HepG2 (cell line): ENCODE data around the gene NELFCD. TPM values are rescaled to one million over a fixed set of nuclear protein-coding genes. Genes with fewer than 3 reads are reported as not detected.

ENCODE experiments used
- ATF1 ChIP-seq: IDR thresholded peaks from 2 replicates; pipeline ENCODE4 v1.6.1; 2016; ENCODE audit warnings: mild to moderate bottlenecking, control low read depth
- BRCA1 ChIP-seq: sonication (generic); formaldehyde crosslinking; IDR thresholded peaks from 2 replicates; pipeline ENCODE4 v1.4.0; 2020; ENCODE audit warnings: missing genetic modification reagents
- DNMT1 ChIP-seq: sonication (generic); formaldehyde crosslinking; IDR thresholded peaks from 2 replicates; pipeline ENCODE4 v1.5.1; 2020; ENCODE audit warnings: mild to moderate bottlenecking, missing genetic modification reagents
- HDAC6 ChIP-seq: fragments of 200-600 bp; sonication (generic); IDR thresholded peaks from 2 replicates; pipeline ENCODE4 v1.7.0; 2017; ENCODE audit warnings: mild to moderate bottlenecking, antibody characterized with exemption, low read length, low read depth
- KDM4B ChIP-seq: sonication (generic); formaldehyde crosslinking; IDR thresholded peaks from 2 replicates; pipeline ENCODE4 v1.4.0; 2020; ENCODE audit warnings: missing genetic modification reagents
- NR2F1 ChIP-seq, 2 experiments: fragments of 450-650 bp in 1 of 2; formaldehyde crosslinking in 1 of 2; IDR thresholded peaks; 2 replicates each; pipeline versions ENCODE4 v1.5.0 to v1.6.1; 2016 to 2020; ENCODE audit warnings: mild to moderate bottlenecking in 1 of 2, missing compliant biosample characterization in 1 of 2, missing genetic modification reagents in 1 of 2, moderate library complexity in 1 of 2
- NR2F6 ChIP-seq, 2 experiments: IDR thresholded peaks; 2 replicates each; pipeline ENCODE4 v1.6.1; 2016; ENCODE audit warnings: antibody characterized with exemption in 1 of 2, mild to moderate bottlenecking in 1 of 2
- RCOR2 ChIP-seq: IDR thresholded peaks from 2 replicates; pipeline ENCODE4 v1.6.1; 2016; ENCODE audit warnings: missing biosample characterization, missing genetic modification reagents
- SMC3 ChIP-seq: IDR thresholded peaks from 2 replicates; pipeline ENCODE4 v1.6.1; 2011; ENCODE audit warnings: low read length, improper control_type of control experiment
- ZNF790 ChIP-seq: sonication (generic); formaldehyde crosslinking; IDR thresholded peaks from 2 replicates; pipeline ENCODE4 v1.8.0; 2022; ENCODE audit warnings: missing genetic modification reagents, mild to moderate bottlenecking, borderline replicate concordance
- ZNF879 ChIP-seq: sonication (generic); formaldehyde crosslinking; IDR thresholded peaks from 2 replicates; pipeline ENCODE4 v1.8.1; 2023; ENCODE audit warnings: missing genetic modification reagents
- polyA plus RNA-seq, 8 experiments: library from polyadenylated mRNA; depleted of rRNA in 3 of 8; stranded (reverse) in 7 of 8; unstranded in 1 of 8; fragments of >200 nt; fragmentation: Illumina TruSeq in 4 of 8; extraction: Trizol in 4 of 8; gene quantifications; 2 replicates each; pipeline versions ENCODE4 v1.2.1 to v1.2.3, GENCODE V29; 2011 to 2016; ENCODE audit warnings: low read depth in 4 of 8, missing spikeins in 1 of 8, mixed read lengths in 1 of 8; ENCODE audit not compliant: insufficient read depth in 1 of 8
- total RNA-seq, 5 experiments: library from RNA; depleted of rRNA; stranded (reverse); fragments of >200 nt; fragmentation: Illumina TruSeq; extraction: Trizol; gene quantifications; 2 replicates each; pipeline ENCODE4 v1.2.3, GENCODE V29; 2016; ENCODE audit warnings: low read depth in 1 of 5
- TF ChIP-seq, protein P1 (sequence below): sonication (generic); formaldehyde crosslinking; IDR thresholded peaks from 2 replicates; pipeline ENCODE4 v1.8.0; 2022; ENCODE audit warnings: mild to moderate bottlenecking, missing genetic modification reagents, moderate library complexity
- TF ChIP-seq, protein P2 (sequence below): fragments of 450-650 bp; IDR thresholded peaks from 2 replicates; pipeline ENCODE4 v1.6.1; 2017
- TF ChIP-seq, protein P3 (sequence below): IDR thresholded peaks from 2 replicates; pipeline ENCODE4 v1.4.0; 2020; ENCODE audit warnings: mild to moderate bottlenecking, missing genetic modification reagents
- TF ChIP-seq, protein P4 (sequence below): IDR thresholded peaks from 2 replicates; pipeline ENCODE4 v1.6.1; 2012; ENCODE audit warnings: low read length, improper control_type of control experiment

The NELFCD gene
- total and polyA plus RNA-seq, 2 of the 13 experiments (the other 11 are each of a cell fraction or from before 2014, with no cell fraction given), result 159 to 203 TPM

DNA sequence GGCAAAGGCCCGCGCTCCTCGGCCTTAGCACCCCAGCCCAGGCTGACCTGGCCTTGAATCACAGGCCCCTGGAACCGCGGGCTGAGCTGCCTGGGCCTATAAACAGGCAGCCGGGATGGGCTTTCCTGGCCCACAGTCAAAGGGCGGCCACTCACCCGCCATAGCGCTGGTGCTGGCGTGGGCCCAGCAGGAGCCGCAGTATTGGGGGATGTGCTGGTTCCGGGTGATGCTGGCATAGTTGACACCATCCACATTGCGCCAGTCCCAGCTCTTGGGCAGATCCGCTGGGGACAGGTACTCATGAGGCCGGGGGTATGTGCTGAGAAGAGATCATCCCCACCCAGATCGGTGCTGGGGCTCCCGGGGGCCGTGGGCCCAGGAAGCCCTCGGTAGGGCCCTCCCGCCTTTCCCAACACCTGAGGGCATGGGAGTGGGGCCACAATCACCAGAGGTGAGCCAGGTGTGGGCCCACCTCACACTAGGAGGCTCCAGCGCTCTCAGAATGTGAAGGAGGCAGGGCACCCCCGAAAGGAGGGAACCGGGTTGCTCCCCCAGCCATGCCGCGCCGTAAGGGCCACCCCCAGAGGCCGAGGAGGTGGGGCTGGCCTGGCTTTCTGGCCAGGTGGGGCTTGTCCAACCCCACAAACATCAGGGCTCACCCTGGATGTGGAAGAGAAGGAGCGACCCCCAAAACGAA is 25.3 kb downstream of the NELFCD start (continued):
- TF ChIP-seq, protein P1, sequence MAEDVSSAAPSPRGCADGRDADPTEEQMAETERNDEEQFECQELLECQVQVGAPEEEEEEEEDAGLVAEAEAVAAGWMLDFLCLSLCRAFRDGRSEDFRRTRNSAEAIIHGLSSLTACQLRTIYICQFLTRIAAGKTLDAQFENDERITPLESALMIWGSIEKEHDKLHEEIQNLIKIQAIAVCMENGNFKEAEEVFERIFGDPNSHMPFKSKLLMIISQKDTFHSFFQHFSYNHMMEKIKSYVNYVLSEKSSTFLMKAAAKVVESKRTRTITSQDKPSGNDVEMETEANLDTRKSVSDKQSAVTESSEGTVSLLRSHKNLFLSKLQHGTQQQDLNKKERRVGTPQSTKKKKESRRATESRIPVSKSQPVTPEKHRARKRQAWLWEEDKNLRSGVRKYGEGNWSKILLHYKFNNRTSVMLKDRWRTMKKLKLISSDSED (CRISPR knock-in tag), result no peak
- TF ChIP-seq SMC3 (no peak), NR2F6 (IDR thresholded peaks at IDR 0.05) (0 out of 2 replicates have a peak, but pooled peaks have one; percentile 63), NR2F6 (CRISPR knock-in tag; IDR thresholded peaks at IDR 0.05) (peak; percentile 82), ZNF790 (CRISPR knock-in tag) (no peak), HDAC6 (no peak), ZNF879 (CRISPR knock-in tag) (no peak), NR2F1 (CRISPR knock-in tag; IDR thresholded peaks at IDR 0.05) (peak in 1 of 2 experiments; percentile 38; a peak in 1 of 4 replicates), RCOR2 (CRISPR knock-in tag) (0 out of 2 replicates have a peak, but pooled peaks have one; percentile 50), ATF1 (CRISPR knock-in tag) (no peak), KDM4B (no peak), DNMT1 (CRISPR knock-in tag) (0 out of 2 replicates have a peak, but pooled peaks have one; percentile 48), BRCA1 (CRISPR knock-in tag) (0 out of 2 replicates have a peak, but pooled peaks have one; percentile 11)
- TF ChIP-seq, protein P2, sequence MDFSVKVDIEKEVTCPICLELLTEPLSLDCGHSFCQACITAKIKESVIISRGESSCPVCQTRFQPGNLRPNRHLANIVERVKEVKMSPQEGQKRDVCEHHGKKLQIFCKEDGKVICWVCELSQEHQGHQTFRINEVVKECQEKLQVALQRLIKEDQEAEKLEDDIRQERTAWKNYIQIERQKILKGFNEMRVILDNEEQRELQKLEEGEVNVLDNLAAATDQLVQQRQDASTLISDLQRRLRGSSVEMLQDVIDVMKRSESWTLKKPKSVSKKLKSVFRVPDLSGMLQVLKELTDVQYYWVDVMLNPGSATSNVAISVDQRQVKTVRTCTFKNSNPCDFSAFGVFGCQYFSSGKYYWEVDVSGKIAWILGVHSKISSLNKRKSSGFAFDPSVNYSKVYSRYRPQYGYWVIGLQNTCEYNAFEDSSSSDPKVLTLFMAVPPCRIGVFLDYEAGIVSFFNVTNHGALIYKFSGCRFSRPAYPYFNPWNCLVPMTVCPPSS, result no peak
- TF ChIP-seq, protein P3, sequence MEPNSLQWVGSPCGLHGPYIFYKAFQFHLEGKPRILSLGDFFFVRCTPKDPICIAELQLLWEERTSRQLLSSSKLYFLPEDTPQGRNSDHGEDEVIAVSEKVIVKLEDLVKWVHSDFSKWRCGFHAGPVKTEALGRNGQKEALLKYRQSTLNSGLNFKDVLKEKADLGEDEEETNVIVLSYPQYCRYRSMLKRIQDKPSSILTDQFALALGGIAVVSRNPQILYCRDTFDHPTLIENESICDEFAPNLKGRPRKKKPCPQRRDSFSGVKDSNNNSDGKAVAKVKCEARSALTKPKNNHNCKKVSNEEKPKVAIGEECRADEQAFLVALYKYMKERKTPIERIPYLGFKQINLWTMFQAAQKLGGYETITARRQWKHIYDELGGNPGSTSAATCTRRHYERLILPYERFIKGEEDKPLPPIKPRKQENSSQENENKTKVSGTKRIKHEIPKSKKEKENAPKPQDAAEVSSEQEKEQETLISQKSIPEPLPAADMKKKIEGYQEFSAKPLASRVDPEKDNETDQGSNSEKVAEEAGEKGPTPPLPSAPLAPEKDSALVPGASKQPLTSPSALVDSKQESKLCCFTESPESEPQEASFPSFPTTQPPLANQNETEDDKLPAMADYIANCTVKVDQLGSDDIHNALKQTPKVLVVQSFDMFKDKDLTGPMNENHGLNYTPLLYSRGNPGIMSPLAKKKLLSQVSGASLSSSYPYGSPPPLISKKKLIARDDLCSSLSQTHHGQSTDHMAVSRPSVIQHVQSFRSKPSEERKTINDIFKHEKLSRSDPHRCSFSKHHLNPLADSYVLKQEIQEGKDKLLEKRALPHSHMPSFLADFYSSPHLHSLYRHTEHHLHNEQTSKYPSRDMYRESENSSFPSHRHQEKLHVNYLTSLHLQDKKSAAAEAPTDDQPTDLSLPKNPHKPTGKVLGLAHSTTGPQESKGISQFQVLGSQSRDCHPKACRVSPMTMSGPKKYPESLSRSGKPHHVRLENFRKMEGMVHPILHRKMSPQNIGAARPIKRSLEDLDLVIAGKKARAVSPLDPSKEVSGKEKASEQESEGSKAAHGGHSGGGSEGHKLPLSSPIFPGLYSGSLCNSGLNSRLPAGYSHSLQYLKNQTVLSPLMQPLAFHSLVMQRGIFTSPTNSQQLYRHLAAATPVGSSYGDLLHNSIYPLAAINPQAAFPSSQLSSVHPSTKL (CRISPR knock-in tag), result peak; percentile 43; the same call in 1 of the 2 replicates
- TF ChIP-seq, protein P4, sequence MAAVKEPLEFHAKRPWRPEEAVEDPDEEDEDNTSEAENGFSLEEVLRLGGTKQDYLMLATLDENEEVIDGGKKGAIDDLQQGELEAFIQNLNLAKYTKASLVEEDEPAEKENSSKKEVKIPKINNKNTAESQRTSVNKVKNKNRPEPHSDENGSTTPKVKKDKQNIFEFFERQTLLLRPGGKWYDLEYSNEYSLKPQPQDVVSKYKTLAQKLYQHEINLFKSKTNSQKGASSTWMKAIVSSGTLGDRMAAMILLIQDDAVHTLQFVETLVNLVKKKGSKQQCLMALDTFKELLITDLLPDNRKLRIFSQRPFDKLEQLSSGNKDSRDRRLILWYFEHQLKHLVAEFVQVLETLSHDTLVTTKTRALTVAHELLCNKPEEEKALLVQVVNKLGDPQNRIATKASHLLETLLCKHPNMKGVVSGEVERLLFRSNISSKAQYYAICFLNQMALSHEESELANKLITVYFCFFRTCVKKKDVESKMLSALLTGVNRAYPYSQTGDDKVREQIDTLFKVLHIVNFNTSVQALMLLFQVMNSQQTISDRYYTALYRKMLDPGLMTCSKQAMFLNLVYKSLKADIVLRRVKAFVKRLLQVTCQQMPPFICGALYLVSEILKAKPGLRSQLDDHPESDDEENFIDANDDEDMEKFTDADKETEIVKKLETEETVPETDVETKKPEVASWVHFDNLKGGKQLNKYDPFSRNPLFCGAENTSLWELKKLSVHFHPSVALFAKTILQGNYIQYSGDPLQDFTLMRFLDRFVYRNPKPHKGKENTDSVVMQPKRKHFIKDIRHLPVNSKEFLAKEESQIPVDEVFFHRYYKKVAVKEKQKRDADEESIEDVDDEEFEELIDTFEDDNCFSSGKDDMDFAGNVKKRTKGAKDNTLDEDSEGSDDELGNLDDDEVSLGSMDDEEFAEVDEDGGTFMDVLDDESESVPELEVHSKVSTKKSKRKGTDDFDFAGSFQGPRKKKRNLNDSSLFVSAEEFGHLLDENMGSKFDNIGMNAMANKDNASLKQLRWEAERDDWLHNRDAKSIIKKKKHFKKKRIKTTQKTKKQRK, result no peak
